HG03571 (cell line): Measurements from ENCODE around the gene CNNM3.
A peak's percentile ranks its signal among the peaks of the same experiment; 100 is the strongest.

Experiments
- ATAC-seq: cut with Tn5 transposase; IDR thresholded peaks from one replicate; pipeline ENCODE4 v1.9.1; 2021; ENCODE audit not compliant: unreplicated experiment

CNNM3 gene

DNA sequence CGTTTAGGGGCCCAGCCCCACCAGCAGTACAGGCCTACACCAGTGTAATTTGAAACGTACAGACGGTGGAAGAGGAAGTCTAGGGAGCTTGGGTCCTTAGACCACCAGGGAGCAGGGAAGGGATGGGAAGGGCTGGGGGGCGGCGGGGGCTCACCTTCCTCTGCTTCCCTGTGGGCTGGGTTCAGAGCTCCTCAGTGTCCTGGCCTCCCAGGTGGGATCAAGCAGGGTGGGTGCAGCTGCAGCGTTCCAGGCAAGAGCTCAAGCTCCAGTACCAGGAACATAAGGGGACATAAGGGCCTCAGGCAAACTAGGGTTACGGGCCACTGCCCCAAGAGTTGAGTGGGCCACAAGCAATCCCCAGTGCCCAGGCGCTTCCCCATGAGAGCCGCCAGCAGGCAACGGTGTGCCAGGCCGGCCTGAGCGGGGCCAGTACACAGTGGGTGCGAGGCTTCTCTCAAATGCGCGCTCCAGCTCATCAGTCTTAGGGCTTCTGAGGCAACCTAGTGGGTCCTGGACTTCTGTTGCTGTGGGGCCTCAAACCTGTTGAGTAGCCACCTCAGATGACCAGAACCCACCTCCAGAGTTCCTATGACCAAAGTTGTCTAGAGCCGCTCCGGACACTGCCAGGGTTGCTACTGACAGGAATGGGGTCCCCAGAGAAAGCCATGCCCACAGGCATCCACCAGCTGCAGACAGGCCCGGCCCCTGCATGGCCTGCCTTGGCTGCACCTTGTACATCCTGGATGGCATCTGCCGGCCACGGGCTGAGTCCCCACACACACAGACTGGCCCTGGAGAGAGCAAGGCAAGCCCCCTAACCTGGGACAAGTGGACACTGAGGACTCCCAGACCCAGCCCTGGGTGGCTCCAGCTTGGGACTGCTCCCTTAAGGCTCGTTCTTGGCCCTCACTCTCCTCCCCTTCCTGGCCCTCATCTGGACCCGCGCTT is 22.6 kb downstream of the CNNM3 start:
- ATAC-seq: no peak

DNA sequence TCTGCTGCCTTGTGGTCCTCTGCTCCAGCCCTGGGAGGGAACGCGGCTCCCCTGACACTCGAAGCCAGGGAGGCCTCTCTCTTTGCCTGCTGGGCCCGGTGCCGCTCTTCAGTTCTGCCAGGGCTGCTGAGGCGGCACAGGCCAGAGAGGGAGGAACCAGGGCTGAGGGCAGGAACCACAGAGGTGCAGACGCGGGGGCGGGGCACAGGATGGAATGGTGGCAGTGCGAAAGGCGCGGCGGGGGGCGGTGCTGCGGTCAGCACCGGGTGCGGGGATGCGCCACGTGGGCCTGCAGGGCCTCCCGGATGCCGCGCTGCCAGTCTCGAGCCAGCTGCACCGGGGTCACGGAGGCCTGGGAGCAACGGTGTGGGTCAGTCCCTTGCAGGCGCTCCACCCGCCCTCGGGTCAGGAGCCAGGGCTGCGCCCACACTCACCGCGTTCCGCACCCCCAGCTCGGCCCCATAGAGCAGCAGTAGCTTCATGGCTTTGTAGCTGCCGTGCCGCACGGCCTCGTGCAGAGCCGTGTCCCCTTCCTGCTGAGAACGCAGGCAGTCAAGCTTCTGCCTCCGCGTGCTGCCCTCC is 23.3 kb downstream of the CNNM3 start:
- ATAC-seq: no peak

- ATAC-seq: no peak
Observed at GRCh38 chr2:96839875-96840850, 24.1 kb downstream of the CNNM3 start.

DNA sequence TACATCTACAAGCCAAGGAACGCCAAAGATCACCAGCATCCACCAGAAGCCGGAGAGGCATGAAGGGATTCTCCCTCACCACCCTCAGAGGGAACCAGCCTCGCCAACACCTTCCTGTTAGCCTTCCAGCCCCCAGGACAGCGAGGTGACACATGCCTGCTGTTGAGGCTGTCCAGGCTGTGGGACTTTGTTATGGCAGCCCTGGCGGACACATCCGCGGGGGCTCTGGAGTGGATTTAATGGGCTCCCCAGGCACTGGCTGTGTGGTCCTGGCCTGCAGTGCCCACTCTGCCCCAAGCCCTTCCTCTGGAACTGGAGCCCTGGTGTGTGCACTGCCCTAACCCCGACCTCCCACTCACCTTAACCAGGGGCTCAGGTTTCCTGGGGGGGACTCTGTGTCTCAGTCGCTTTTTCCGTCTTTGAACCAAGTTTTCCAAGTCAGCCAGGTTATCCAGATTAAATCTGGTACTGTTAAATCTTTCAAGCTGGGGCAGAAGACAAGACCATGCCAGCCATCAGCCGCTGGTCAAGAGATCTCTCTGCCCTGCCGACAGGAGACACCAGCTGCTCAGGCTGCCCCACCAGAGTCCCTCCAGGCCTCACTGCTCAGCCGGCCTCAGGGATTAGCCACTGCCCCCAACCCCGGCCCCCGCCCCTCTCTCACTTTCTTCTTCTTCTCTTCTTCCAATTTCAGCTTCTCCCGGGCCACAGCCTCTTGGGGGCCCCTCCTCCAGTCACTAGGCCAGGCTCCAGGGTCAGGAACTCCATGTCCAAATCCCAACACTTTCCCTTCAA is 25.8 kb downstream of the CNNM3 start:
- ATAC-seq: no peak

DNA sequence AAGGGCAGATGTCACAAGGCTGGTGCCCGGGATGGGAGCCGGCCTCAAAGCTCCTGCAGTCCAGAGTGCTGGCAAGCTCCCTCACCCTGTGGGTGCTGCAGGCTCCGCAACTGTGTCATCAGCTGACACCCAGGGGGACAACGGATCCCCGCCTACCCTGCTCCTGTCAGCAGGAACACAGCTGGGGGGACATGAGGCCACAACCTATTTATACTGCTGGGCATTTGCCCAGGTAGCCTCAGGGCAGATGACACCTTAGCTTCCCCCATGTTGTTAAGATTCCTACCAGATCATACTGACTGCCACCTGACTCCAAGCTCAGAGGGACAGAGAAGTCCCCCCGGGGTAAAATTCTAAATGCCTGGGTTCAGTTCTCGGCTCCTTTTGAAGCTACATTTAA is 26.5 kb downstream of the CNNM3 start:
- ATAC-seq: no peak

DNA sequence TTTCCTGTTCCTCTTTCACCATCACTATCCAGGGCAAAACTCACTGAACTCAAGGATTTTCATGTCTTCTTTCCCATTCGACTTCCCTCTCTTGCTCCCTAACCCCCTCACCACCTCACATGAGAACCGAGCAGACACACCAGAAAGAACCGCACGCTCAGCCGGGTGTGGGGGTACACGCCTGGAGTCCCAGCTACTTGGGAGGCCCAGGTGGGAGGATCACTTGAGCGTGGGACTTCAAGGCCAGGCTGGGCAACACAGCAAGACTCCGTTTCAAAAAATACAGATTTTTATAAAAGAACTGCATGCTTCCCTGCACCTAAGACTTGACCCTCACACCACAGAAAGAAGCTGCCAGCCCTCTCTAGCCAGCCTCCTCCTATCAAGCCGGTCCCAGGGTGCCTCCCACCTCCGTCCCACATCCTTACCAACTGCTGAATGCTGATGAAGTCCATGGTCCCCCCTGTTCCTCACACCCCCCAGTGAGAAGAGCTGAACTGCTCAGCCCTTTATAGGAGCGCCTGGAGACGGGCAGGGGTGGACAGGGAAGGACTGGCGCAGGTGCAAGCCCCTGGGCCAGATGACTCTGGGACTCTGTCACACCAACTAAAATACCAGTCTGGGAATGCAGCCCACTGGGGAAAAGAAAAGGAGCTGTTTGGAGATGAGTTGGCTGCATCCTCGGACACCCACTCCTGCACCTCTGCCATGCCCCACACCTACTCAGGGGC is 27.6 kb downstream of the CNNM3 start, which contains the start of gene ANKRD23:
ANKRD23 (minus strand) TSS at position 484 of the 731 bp plus-strand sequence; CDS start at position 455, 29 bp downstream.
- no peak for ATAC-seq

DNA sequence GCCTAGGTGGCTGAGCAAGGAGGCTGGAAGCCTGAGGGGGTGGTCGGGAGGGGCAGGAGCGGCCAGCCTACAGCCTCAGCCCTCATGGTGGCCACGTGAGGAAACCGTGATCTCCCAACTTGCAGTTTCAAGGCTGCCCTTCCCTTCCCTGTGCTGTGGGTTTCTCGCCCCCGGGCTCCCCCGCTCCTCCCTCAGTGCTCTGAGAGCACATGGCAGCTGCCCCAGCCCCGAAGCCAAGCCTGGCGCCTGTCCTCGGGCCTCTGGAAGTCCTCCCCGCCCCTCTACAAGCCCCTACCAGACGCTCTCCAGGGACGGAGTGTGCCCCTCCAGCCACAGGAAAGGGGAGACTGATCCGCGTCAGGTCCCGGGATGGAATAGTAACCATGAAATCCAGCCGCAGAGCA is 28.3 kb downstream of the CNNM3 start:
- ATAC-seq: no peak

DNA sequence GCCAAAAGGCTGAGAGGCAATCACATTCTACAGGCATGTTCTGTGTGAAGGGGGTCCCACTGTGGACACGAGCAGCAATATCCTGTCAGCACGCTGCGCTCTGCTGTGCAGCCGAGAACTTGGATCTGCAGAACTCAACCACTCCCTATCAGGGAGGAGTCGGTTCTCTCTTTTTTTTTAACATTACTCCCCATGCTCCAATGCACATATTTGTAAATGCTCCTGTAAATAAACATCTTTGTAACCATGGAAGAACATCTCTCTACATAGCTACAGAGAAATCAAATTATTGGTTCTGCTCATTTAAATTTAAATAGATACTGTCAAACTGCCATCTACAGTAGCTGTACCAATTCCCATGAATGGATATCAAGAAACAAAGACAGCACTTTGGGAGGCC is 30.8 kb downstream of the CNNM3 start:
- no peak for ATAC-seq

DNA sequence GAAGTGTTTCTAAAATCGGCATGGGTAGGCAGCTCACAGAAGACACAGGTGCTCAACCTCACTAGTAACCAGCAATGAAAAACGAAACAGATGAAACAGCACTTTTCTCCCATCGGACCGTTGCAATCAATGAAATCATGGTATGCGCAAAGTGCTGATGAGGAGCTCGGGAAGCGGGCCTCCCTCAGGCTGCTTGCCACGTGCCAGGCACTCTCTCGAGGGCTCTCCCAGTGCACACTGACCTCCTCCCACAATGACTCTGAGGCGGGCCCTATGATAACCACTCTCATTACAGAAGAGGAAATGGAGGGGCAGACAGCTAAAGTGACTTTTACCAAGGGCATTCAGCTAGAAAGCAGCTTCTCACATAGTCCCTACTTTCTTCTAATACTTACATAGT is 31.5 kb downstream of the CNNM3 start:
- no peak for ATAC-seq

DNA sequence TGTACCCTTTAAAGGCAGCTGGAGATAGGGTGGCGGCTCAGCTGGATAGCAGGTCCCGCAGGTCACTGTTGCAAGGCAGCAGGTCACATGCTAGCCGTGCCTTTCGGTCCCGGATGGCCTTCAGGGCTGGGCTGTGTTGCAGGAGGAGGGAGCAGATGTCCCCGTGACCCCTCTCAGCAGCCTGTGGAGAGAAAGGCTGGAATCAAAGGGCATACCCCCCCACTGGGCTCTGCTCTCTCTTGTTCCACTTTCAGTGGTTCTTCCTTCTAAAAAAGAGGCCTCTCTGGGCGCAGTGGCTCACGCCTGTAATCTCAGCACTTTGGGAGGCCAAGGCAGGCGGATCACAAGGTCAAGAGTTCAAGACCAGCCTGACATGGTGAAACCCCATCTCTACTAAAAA is 32.2 kb downstream of the CNNM3 start:
- ATAC-seq: no peak

GRCh38 chr2:96852667-96853066 is 36.6 kb downstream of the CNNM3 start:
- ATAC-seq: no peak

- no peak for ATAC-seq
Observed at GRCh38 chr2:96853321-96853720, 37.3 kb downstream of the CNNM3 start.

DNA sequence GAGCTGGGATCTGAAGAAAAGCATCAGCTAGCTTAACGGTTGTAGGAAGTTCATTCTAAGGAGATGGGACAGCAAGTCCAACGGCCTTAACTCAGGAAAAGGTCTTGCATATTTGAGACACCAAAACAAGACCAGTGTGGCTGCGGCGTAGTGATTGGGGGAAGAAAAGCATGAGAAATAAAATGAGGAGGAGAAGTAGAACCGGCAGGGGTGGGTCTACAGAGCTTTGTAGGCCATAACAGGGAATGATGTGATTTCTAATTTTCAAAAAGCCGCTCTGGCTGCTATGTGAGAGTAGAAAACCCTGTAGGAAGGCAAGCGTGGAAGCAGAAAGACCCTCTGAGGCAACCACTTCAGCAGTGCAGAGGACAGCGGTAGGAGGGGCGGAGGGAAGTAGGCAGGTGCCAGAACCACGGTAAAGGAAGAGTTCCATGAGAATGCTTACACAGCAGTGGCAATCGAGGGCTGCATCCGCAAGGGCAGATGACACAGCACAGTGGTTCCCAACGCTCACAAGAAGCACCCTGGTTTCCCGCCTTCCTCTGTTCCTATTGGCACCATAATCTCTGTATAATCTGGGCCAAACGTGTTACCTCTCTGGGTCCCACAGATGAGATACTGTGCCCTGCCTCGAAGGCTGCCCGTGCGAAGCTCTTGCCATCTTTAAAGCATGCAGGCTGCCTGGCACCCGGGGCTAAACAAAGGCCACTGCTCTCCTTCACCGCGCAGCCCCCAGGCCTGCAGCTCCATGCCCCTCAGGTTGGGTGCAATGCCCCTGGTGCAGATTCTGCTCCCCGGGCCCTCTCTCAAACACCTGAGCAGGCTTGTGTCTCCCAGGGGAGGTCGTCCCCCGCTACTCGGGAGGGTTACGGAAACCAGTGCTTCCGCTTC is 41.0 kb downstream of the CNNM3 start:
- peak; percentile 16 for ATAC-seq

DNA sequence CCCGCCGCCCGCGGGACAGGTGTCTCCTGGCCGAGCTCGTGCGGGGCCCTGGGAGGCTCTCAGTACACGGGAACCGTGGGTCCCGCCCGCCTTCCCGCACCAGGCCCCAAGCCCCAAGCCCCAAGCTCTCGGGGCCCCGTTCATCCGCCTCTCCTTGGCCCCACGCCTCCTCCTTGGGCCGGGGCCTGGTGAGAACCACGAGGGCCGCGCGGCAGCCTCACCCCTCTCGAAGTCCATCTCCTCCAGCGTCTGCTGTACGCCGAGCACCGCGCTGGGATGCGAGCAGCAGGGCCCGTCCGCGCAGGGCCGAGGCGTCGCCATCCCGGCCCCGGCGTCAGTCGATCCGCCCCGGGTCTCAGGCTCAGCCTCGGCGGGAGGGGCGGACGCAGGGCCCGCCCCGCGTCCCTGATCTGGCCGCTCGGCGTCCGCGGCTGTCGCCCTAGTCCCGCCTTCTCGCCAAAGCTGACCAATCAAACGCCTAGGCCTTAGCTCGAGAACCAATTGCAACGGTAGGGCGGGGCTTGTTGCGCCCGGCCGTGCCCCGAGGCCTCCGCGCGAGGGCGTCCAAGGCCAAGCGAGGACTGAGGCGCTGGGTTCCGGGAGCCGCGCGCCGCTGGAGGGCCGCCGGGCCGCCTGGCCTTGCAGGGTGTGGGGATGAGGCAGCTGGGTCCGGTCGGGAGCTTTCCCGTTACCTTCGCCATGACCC is 41.8 kb downstream of the CNNM3 start, which contains the start of gene ANKRD39:
ANKRD39 (minus strand) TSS at position 350 of the 706 bp plus-strand sequence; CDS start at position 321, 29 bp downstream.
- peak; percentile 92 for ATAC-seq

DNA sequence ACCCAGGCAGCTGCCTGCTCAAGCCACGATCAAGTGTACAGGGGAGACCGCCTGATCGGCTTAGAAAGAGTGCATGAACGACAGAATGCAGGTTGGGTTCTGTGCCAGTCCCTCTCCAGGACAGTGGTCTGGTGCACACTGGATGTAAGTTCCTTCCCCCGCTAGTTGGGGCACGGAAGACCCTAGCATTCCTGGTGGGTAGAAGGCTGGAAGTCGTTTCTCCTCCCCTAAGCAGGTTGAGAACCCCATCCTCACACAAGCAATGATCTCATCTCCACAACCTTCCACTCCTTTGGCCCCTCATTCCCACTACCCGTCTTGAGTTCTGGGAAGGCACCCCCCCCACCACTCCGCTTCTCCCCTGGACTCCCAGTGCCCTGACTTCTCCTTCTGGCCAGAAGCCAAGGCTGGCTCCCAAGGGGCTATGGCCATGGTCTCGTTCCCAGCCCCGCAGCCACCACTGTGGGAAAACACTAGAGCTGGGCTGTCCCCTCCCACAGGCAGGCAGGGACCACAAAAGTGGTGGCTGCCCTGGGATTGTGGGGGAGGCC is 43.1 kb downstream of the CNNM3 start:
- ATAC-seq: no peak

- no peak for ATAC-seq
Observed at GRCh38 chr2:96859681-96860064, 43.6 kb downstream of the CNNM3 start.
